GM18502 (cell line): ENCODE measurements around the gene GPD1L.
"Not testable (repeated sequence)": the region's sequence is repeated elsewhere in the genome, so short reads cannot be mapped to it uniquely, and the experiment has no call there.

Experiments used
- ATAC-seq: cut with Tn5 transposase; IDR thresholded peaks from one replicate; pipeline ENCODE4 v1.9.1; 2021; ENCODE audit warnings: mild to moderate bottlenecking; ENCODE audit not compliant: unreplicated experiment, poor library complexity

Gene GPD1L

GRCh38 chr3:32106132-32106928, at the start of gene GPD1L:
Gene GPD1L, plus strand, starts transcription at chr3:32106620. Its CDS starts 92 bp downstream, at chr3:32106712.
- peak; percentile 100 for ATAC-seq

- ATAC-seq, result not testable (repeated sequence)
Observed at GRCh38 chr3:32058465-32058864, 48.0 kb upstream of the GPD1L start.

GRCh38 chr3:32062950-32063582, 43.4 kb upstream of the GPD1L start:
- no peak for ATAC-seq

GRCh38 chr3:32066686-32067085, 39.7 kb upstream of the GPD1L start:
- ATAC-seq, result no peak

GRCh38 chr3:32074194-32074593, 32.2 kb upstream of the GPD1L start:
- not testable (repeated sequence) for ATAC-seq

- no peak for ATAC-seq
Observed at GRCh38 chr3:32076566-32076965, 29.9 kb upstream of the GPD1L start.

GRCh38 chr3:32077260-32078084, 28.9 kb upstream of the GPD1L start:
- no peak for ATAC-seq

GRCh38 chr3:32078085-32078634, 28.3 kb upstream of the GPD1L start:
- ATAC-seq, result no peak

GRCh38 chr3:32078864-32079263, 27.6 kb upstream of the GPD1L start:
- ATAC-seq, result no peak

GRCh38 chr3:32082721-32083120, 23.7 kb upstream of the GPD1L start:
- no peak for ATAC-seq

- no peak for ATAC-seq
Observed at GRCh38 chr3:32083702-32084270, 22.6 kb upstream of the GPD1L start.

- no peak for ATAC-seq
Observed at GRCh38 chr3:32084870-32085269, 21.6 kb upstream of the GPD1L start.

- ATAC-seq, result no peak
Observed at GRCh38 chr3:32086464-32086863, 20.0 kb upstream of the GPD1L start.

- ATAC-seq, result no peak
Observed at GRCh38 chr3:32089476-32089875, 16.9 kb upstream of the GPD1L start.

- ATAC-seq, result no peak
Observed at GRCh38 chr3:32093204-32093603, 13.2 kb upstream of the GPD1L start.

- no peak for ATAC-seq
Observed at GRCh38 chr3:32095431-32095830, 11.0 kb upstream of the GPD1L start.

GRCh38 chr3:32097768-32098167, 8.7 kb upstream of the GPD1L start:
- ATAC-seq, result peak; percentile 68

- ATAC-seq, result no peak
Observed at GRCh38 chr3:32098528-32098927, 7.9 kb upstream of the GPD1L start.

GRCh38 chr3:32100465-32100864, 6.0 kb upstream of the GPD1L start:
- no peak for ATAC-seq

- no peak for ATAC-seq
Observed at GRCh38 chr3:32102289-32102688, 4.1 kb upstream of the GPD1L start.
